ENCODE data around the gene ZNF30. TPM values are rescaled to one million over a fixed set of nuclear protein-coding genes. Genes with fewer than 3 reads are reported as not detected.

The ZNF30 gene
- total RNA-seq, 1 donor from 2014 or later, result 10.3 TPM

DNA sequence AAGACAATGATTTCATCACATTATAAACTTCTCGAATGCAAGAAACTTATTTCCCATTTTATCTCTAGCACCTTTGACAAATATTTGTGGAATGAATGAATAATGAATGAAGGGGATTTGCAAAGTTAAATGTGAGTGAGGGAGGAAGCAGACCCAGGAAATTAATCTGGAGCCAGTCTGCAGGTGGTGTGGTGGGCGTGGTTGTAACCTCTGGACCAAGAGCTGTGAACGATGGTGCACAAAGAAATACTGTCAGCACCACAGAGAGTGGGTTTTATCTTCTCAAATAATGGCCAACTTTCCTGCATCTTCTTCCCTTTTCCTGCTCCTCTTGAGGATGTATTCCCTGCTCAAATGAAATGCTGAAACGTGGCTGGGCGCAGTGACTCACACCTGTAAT is 48.4 kb downstream of the ZNF30 start:
- H3K4me1 ChIP-seq, result no peaks in the 10 kb centered on the region
- no peak for TF ChIP-seq CTCF (IDR thresholded peaks at IDR 0.05)
- no peak for TF ChIP-seq EZH2phosphoT487 (IDR thresholded peaks at IDR 0.05)
- no peak for TF ChIP-seq EZH2 (IDR thresholded peaks at IDR 0.05)
- no peaks in the 10 kb centered on the region for H3K9me3 ChIP-seq (ENCODE audit: low read depth)
- Mint-ChIP-seq H3K27ac (no peak overlapping the region), H3K4me3 (no peak overlapping the region), H3K27me3 (ENCODE audit: insufficient read depth, low read depth) (peaks cover 13% of the 10 kb centered on the region), H3K9me3 (peaks cover 9% of the 10 kb centered on the region), H3K36me3 (no peaks in the 10 kb centered on the region), H3K4me1 (peaks cover 4% of the 10 kb centered on the region)
- DNase-seq (ENCODE audit: low spot score), result no peak
- H3K27ac ChIP-seq, result no peak overlapping the region
- H3K79me2 ChIP-seq (ENCODE audit: low read depth), result no peaks in the 10 kb centered on the region
- no peak overlapping the region for H3K4me2 ChIP-seq
- no peaks in the 10 kb centered on the region for H3K36me3 ChIP-seq
- H3F3A ChIP-seq (ENCODE audit: low read depth), result no peaks in the 10 kb centered on the region
- H4K20me1 ChIP-seq (ENCODE audit: low read depth), result no peaks in the 10 kb centered on the region
- no peaks in the 10 kb centered on the region for H3K27me3 ChIP-seq
- H3K9ac ChIP-seq, result no peak overlapping the region
- H2AFZ ChIP-seq (replicated peaks), result no peak overlapping the region
- no peak overlapping the region for H3K4me3 ChIP-seq

- Histone ChIP-seq H3K4me2 (no peak overlapping the region), H3K36me3 (no peaks in the 10 kb centered on the region), H3K4me3 (no peak overlapping the region), H3K9me3 (ENCODE audit: low read depth) (no peaks in the 10 kb centered on the region), H3K27ac (no peak overlapping the region), H3K4me1 (no peaks in the 10 kb centered on the region), H3K79me2 (ENCODE audit: low read depth) (no peaks in the 10 kb centered on the region), H3K27me3 (no peaks in the 10 kb centered on the region), H3F3A (ENCODE audit: low read depth) (no peaks in the 10 kb centered on the region), H4K20me1 (ENCODE audit: low read depth) (no peaks in the 10 kb centered on the region), H3K9ac (no peak overlapping the region), H2AFZ (replicated peaks) (no peak overlapping the region)
- Mint-ChIP-seq H3K9me3 (peaks cover 4% of the 10 kb centered on the region), H3K4me3 (no peak overlapping the region), H3K27ac (no peak overlapping the region), H3K27me3 (ENCODE audit: insufficient read depth, low read depth) (peaks cover 11% of the 10 kb centered on the region), H3K4me1 (peaks cover 4% of the 10 kb centered on the region), H3K36me3 (no peaks in the 10 kb centered on the region)
- DNase-seq (ENCODE audit: low spot score), result no peak
- TF ChIP-seq CTCF (IDR thresholded peaks at IDR 0.05) (no peak), EZH2 (IDR thresholded peaks at IDR 0.05) (no peak), EZH2phosphoT487 (IDR thresholded peaks at IDR 0.05) (no peak)
Measured at GRCh38 chr19:34976611-34977010, 49.9 kb downstream of the ZNF30 start.

DNA sequence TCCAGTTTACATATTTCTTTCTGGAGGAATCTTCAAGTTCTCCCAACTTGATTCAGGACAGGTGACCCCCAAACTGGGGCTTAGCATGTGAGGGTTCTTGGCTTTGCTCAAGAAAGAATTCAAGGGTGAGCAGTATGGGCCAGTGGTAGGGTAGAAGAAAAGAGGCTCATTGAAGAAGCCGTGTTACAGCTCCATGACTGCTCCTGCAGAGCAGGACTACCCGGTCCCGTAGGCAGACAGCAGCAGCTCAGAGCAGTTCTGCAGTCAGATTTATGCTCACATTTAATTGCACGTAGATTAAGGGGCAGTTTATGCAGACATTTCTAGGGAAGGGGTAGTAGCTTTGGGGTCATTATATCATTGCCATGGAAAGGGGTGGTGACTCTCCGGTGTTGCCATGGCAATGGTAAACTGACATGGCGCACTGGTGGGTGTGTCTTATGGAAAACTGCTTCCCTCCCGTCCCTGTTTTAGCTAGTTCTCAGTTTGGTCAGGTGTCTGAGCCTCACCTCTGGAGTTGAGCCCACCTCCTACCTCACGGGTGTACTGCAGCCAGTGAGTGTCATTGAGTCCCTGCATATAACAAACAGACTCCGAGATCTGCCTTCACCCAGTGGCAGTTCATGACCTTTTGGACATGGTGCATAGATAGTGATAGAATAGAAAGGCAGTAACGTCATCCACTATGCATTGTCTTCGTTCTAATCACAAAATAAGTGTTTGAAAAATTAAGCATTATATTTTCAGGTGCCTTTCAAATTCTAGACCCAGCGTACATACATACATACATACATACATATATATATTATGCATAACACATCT is 53.3 kb downstream of the ZNF30 start:
- H3K36me3 ChIP-seq, result no peaks in the 10 kb centered on the region
- DNase-seq (ENCODE audit: low spot score), result no peak
- no peak overlapping the region for H3K27ac ChIP-seq
- H3F3A ChIP-seq (ENCODE audit: low read depth), result no peaks in the 10 kb centered on the region
- no peak overlapping the region for H3K9ac ChIP-seq
- H4K20me1 ChIP-seq (ENCODE audit: low read depth), result no peaks in the 10 kb centered on the region
- peaks cover 6% of the 10 kb centered on the region for H3K27me3 Mint-ChIP-seq (ENCODE audit: insufficient read depth, low read depth)
- H3K36me3 Mint-ChIP-seq, result no peaks in the 10 kb centered on the region
- H3K9me3 ChIP-seq (ENCODE audit: low read depth), result no peaks in the 10 kb centered on the region
- H3K27me3 ChIP-seq, result no peaks in the 10 kb centered on the region
- no peak overlapping the region for H3K27ac Mint-ChIP-seq
- H3K4me2 ChIP-seq, result no peak overlapping the region
- no peak overlapping the region for H3K4me3 Mint-ChIP-seq
- H3K4me1 Mint-ChIP-seq, result peaks cover under 1% of the 10 kb centered on the region
- H3K79me2 ChIP-seq (ENCODE audit: low read depth), result no peaks in the 10 kb centered on the region
- H2AFZ ChIP-seq (replicated peaks), result no peak overlapping the region
- H3K4me3 ChIP-seq, result no peak overlapping the region
- H3K4me1 ChIP-seq, result no peaks in the 10 kb centered on the region
- H3K9me3 Mint-ChIP-seq, result peaks cover 8% of the 10 kb centered on the region
- TF ChIP-seq EZH2phosphoT487 (IDR thresholded peaks at IDR 0.05), result no peak
- no peak for TF ChIP-seq CTCF (IDR thresholded peaks at IDR 0.05)
- TF ChIP-seq EZH2 (IDR thresholded peaks at IDR 0.05), result no peak

Measured in neural progenitor cell (in vitro differentiated cells).